HG02885 (cell line): ENCODE data around the gene S1PR1.

Experiments used
- ATAC-seq: cut with Tn5 transposase; IDR thresholded peaks from one replicate; pipeline ENCODE4 v1.9.1; 2021; ENCODE audit warnings: mild to moderate bottlenecking; ENCODE audit not compliant: unreplicated experiment, poor library complexity

The S1PR1 gene

GRCh38 chr1:101244842-101245241 is 8.0 kb downstream of the S1PR1 start:
- ATAC-seq, result no peak

DNA sequence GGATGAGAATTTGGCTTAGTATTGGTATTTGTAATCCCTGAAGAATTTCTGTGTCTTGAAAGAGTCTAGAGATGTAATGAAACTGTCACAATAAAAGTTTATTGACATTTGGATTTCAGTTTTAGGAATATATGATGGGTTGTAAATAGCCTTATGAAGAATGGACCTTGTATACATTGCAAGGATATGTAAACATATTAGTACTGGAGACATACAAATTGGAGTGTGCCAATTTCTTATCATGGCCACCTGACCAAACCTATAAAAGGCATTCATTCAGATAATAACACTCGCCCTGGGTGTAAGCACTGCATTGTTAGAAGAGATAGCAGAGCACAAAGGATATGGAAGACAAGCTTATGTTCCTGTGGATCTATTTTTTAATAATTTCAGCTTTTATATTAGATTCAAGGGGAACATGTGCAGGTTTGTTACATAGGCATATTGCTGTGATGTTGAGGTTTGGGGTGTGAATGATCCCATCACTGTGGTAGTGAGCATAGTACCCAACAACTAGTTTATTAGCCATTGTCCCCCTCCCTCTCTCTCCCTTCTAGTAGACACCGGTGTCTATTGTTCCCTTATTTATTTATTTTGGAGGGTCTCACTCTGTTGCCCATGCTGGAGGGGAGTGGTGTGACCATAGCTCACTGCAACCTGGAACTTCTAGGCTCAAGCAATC is 8.6 kb downstream of the S1PR1 start:
- ATAC-seq, result no peak

DNA sequence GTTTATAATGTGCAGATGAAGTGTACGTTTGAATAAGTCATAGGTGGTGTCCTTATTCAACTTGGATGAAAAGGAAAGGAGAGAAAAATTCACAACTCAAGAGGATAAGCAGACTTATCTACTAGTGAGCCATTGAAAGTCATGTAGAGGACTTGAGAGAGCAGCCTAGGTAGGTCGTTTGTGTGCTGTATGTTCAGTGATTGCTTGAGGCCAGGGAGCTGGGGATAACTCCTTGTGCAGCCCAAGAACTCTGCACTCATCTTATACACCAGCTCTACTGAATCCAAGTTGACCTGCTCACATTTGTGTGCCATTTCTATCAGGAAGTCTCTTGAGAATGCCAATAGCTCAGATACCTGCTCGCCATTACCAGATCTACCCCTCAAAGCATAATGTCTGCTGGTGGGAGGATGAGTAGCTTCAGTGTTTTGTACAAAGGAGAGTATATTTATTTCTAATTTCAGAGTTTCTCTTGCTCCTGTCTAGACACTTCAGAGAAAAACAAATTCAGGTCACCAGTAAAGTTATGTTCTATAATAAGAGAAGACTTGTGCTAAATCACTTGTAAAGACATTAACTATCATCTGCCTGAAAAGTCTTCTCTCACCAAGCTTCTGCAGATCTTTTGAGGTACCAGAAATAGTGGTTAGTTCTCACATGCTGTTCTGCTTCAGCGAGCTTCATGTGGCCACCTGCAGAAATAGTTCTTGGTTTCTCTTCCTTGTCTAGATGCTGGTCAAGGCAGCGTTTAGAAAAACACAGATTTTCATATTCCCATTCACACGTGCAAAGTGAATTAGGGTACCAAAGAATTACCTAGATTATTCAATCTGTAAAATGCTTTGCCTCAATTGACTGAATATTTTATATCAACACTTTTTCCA is 10.8 kb downstream of the S1PR1 start:
- ATAC-seq, result peak; percentile 96

- no peak for ATAC-seq
Observed at GRCh38 chr1:101250222-101250621, 13.4 kb downstream of the S1PR1 start.

- no peak for ATAC-seq
Observed at GRCh38 chr1:101250656-101251272, 13.9 kb downstream of the S1PR1 start.

DNA sequence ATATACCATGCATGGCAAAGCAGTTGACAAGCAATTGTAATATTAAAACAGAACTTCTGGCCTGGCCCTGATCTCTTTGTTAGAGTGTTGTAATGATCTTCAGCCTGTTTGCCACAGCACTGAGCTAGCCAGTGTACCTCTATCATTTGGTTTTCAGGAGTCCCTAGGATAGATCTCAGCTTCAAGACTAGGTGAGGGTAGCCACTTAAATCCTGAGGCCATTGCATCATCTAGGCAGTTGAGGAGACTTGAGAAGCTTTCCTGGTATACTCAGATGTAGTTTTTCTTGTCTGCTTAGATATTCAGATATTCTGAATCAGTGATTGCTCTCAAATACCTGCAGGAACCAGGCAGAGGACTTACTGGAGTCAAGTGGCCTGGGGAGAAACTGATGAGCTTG is 14.7 kb downstream of the S1PR1 start:
- no peak for ATAC-seq

DNA sequence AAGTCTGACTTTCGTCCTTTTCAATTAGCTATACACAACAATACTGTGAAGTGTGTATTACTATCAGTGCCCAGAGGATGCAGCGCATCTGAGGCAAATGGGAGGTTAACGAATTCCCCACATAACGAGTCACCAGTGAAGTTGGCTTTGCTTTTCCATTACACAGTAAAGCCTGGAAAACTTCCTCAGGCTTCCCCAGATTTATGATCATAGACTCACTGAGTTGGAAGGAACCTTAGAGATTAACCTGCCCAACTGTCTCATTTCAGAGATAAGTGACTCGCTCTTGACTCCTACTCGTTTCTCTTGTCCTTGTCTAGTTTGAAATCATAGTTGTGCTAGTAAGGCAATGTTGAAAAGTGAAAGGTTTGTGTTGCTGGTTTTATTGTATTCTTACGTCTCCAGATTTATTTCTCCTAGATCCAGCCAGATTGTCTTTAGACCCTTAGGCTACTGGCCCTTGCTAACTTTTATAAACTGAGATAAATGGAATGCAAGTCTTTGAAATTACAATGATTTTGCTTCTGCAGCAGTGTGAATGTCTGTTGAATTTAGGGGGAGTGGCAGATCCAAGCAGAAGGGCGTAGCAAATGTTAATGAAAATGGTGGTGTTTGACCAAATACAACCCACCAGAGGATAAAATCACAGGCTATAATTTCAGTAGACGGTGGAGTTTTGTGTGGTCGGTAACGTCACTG is 17.3 kb downstream of the S1PR1 start:
- no peak for ATAC-seq

- ATAC-seq, result peak; percentile 87
Observed at GRCh38 chr1:101257500-101258325, 20.9 kb downstream of the S1PR1 start.

DNA sequence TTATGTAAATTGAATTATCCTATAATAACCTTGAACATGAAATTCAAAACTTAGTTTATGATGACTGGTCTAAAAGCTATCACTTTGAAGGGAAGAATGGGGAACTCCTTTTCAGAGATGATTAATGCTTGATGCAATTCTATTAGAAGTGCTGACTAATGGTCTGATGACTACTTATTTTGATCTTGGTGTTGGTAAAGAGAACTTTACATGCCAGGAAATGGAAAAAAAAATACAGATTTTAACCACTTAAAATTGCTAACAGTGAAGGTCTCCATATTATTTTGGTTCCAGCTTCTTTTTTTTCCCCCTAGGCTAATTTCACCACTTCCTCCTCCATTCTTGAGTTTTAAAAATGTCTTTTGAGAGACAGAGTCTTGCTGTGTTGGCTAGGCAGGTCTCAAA is 22.9 kb downstream of the S1PR1 start:
- no peak for ATAC-seq

DNA sequence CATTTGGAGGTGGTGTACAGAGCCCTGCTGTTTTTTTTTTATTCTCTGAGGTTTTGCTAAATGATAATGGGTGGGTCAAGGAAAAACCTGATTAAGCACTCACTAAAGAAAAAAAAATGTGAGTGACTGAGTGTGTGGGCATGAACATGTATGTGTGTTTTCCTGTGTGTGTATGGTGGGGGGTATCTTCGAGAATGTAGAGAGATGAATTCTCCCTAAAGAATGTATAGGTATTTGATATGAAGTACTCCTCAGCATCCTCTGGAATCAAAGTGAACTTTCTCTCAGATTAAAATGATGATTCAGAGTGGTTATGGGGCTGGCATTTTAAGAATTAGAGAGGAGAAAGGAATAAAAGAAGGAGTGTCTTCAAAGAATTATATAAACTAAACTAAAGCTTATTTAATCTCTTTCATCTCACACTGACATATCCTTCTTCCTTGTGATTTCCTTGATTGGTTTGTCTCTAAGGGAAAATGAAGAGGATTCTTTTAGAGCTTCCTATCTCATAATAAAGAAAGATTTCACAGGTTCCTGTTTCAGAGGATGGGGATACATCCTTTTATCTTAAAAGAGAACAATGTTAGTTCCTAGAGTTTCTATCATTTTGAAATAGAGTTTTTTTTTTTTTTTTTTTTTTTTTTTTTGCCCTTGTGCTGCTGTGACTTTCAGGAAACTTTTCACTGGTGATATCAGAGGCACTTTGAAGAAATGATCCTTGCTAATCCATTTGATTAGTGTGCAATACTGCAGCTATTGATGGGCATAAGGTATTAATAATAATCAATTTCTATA is 23.9 kb downstream of the S1PR1 start:
- no peak for ATAC-seq

GRCh38 chr1:101261623-101262022 is 24.8 kb downstream of the S1PR1 start:
- no peak for ATAC-seq

- no peak for ATAC-seq
Observed at GRCh38 chr1:101262060-101262459, 25.2 kb downstream of the S1PR1 start.

DNA sequence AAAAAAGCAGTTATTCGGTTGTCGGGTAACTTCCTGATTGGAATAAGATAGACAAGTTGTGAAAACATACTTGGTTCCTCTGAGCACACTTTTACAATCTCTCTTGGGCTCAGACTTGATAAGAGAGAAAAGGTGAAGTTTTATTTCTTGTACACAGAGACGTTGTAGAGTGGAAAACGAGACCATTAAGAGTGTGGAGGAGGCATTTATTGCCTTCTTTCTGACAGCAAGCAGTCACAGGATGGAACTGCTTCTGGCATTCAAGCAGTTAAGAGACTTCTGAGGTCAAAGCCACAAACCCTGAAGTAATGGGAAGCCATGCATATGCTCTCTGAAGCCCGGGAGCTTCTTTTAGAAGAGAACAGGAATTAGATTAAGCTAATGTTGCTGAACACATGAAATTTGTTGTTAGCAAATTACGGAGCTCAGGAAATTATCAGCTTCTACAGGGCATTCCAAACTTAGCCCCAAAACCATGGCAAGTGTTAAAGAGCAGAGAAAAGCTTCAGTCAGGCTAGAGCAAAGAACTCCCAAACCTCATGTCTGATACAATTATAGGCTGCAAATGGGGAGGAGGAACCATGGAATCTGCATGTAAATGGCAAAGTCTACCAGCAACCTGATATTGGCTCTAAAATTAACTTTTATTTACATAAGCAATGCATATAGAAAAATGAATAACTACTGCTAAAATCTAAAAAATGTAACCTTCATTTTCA is 26.0 kb downstream of the S1PR1 start:
- peak; percentile 45 for ATAC-seq

DNA sequence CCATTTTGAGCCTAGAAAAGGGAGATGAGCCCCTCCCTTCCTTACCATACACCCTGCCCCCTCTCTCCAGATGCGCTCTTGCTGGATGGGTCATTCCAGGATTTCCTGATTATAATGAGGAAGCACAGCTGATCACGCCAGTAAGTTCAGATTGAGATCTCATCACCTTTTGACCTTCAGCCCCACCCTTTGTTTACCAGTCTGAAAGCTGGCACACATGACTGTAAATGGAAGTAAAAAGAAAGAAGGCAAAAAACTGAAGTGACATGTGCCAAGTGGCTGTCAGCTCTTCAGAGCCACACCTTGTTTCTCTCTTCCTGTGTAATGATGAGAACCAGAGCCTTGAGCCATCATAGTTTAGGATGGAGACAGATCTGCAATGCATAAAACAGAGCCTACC is 27.9 kb downstream of the S1PR1 start:
- ATAC-seq, result no peak

- ATAC-seq, result no peak
Observed at GRCh38 chr1:101265684-101266083, 28.9 kb downstream of the S1PR1 start.

DNA sequence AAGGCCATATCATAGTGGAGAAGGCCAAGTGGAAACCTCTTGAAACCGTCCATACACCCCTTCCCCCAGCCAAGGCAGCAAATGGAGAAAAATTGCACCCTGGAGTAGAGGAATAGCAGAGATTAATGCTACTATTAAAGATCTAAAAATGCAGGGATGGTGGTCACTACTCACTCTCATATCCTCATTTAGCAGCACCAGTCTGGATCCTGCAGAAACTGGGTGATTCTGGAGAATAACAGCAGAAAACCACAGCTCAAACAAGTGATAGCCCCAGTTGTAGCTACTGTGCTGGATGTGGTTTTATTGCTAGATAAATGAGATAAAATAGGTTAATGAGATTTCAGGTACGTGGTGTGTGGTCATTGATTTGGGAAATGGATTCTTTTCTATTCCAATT is 30.3 kb downstream of the S1PR1 start:
- ATAC-seq, result no peak

DNA sequence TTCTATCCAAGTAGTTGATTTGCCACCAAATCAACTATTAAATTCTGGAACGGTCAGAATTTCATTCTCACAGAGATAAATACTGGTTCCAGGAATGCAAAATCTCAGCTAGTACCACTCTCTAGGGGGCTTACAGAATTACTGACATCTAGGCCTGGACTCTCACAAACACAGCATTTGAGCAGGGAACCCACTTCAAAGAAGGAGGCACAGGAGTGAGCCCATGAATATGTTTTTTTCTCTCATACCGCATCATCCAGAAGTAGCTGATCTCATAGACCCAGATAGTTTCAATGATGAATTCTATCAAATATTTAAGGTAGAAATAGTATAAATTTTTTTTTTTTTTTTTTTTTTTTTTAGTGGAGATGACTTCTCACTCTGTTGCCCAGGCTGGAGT is 32.1 kb downstream of the S1PR1 start:
- ATAC-seq, result no peak

DNA sequence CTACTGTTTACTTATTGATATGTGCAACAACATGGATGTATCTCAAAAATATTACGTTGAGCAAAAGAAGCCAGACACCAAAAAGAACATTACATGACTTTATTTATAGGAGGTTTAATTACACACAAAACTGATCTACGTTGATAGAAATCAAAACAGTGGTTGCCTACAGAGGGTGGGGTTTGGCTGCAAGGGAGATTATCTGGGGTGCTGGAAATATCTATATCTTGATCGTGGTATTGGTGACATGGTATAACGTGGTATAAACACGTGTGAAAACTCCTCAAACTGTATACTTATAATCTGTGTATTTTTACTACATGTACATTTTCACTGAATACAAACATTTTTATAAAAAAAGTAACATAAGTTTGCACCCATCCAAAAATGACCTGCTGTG is 38.9 kb downstream of the S1PR1 start:
- ATAC-seq, result no peak
